Gastroesophageal sphincter (tissue), 3 donors: ENCODE data around the gene TPGS1.

Source experiments
- EP300 ChIP-seq: sonication (generic); formaldehyde crosslinking; IDR thresholded peaks from one replicate; pipeline ENCODE4 v1.6.1; 2017; ENCODE audit warnings: antibody characterized with exemption, mild to moderate bottlenecking
- POLR2A ChIP-seq, 2 donors: fragments of 450-650 bp; IDR thresholded peaks; one replicate each; pipeline ENCODE4 v1.6.1; 2017; ENCODE audit warnings: antibody characterized with exemption in 2 of 2, mild to moderate bottlenecking in 2 of 2, moderate library complexity in 1 of 2
- TF ChIP-seq, protein P1 (sequence below), 4 experiments: fragments of 200-600 bp in 2 of 4; fragments of 450-650 bp in 2 of 4; sonication (generic) in 1 of 4; IDR thresholded peaks; one replicate each; pipeline ENCODE4 v1.5.1; 2017 to 2019; ENCODE audit warnings: antibody characterized with exemption in 4 of 4, mild to moderate bottlenecking in 2 of 4, moderate library complexity in 2 of 4

DNA sequence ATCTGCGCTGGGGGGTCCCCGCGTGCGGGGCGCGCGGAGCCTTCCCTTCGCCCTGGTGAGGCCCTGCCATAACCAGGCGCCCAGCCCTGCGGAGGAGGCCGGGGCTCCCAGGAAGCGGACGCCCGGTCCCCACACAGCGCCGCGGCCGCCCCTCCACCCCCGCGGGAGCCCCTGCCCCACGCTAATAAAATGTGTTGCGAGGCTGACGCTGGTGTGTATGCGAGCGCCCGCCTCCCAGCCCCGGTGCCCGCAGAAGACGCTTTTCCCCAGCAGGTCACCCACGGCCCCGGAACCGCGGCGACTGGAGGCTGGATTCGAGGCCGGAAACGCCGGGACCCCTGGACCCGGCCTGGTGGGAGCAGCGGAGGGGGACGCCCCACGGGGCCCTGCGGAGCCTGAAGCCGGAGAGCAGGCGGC lies 12.2 kb downstream of the TPGS1 start:
- TF ChIP-seq, protein P1, sequence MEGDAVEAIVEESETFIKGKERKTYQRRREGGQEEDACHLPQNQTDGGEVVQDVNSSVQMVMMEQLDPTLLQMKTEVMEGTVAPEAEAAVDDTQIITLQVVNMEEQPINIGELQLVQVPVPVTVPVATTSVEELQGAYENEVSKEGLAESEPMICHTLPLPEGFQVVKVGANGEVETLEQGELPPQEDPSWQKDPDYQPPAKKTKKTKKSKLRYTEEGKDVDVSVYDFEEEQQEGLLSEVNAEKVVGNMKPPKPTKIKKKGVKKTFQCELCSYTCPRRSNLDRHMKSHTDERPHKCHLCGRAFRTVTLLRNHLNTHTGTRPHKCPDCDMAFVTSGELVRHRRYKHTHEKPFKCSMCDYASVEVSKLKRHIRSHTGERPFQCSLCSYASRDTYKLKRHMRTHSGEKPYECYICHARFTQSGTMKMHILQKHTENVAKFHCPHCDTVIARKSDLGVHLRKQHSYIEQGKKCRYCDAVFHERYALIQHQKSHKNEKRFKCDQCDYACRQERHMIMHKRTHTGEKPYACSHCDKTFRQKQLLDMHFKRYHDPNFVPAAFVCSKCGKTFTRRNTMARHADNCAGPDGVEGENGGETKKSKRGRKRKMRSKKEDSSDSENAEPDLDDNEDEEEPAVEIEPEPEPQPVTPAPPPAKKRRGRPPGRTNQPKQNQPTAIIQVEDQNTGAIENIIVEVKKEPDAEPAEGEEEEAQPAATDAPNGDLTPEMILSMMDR (IDR thresholded peaks at IDR 0.05) = no peak
- TF ChIP-seq POLR2A (IDR thresholded peaks at IDR 0.05) (no peak), EP300 (no peak)
